ENCODE data around the gene LMO7.

The LMO7 gene

DNA sequence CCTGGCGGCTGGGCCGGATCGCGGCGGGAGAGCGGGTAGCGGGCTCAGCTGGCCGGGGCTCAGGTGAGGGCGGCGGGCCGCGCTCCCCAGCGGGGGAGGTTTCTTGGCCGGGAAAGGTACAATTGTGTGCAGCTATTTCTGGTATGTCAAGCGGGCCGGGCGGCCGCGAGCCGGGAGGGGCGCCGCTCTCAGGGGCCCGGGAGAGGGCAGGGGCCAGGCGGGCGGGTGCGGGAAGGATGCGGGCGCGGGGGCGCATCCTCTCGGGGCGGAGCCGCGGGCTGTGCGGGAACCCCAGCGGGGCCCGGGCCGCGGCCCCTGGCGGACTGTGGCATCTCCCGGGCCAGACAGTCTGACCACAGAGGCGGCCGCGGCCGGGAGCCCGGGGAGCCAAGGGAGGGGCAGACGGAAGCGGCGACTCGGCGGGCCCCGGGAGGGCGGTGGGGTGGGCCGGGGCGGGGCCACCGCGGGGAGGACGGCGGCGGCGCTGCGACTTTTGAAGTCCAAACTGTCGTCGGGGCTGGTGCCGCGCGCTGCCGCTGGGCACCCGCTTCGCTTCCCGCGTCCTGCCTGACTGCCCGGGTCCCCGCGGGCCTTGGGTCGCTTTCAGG, at the start of gene LMO7:
TSS of gene LMO7 (plus strand) at position 503 of the 608 bp plus-strand sequence. CDS start 328 bp downstream, outside the sequence.
- DNase-seq (ENCODE audit: low read depth) = no peak

- DNase-seq (ENCODE audit: low read depth) = no peak
Measured at GRCh38 chr13:75587679-75588078, 48.5 kb upstream of the LMO7 start.

DNA sequence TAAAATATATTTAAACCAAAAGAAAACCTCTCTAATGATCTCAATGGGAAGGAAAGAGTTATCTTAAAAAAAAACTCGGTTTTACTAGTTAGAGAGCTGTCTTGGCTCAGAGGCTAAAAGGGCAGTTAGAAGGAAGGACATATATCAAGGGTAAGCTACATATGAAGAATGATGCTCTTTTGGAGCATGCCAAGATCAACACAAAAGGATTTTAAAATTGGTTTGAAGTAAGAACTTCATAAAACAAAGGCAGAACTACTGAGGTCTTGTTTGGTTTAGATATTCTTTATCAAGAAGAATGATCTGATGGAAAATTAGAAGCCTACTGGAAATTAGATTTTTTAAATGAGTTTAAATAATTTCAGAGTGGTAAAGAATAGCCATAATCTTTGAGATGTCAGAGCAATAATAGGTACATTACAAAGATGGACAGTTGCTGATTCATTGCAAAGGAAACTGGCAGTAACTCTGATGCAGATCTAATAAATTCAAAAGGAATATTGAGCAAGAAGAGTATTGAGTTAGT, 39.4 kb upstream of the LMO7 start:
- no peak for DNase-seq (ENCODE audit: low read depth)

GRCh38 chr13:75600371-75600770, 35.8 kb upstream of the LMO7 start:
- DNase-seq (ENCODE audit: low read depth) = no peak

DNA sequence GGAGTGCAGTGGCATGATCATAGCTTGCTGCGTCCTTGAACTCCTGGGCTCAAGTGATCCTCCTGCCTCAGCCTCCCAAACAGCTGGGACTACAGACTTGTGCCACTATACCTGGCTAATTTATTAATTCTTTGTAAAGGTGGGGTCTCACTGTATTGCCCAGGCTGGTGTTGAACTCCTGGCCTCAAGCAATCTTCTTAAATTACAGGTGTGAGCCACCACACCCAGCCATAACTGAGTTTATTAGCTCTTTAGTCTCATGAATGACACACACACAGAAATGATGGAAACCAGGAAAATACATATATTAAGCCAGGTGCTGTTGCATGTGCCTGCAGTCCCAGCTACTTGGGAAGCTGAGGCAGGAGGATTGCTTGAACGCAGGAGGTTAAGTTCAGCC, 33.1 kb upstream of the LMO7 start:
- no peak for DNase-seq (ENCODE audit: low read depth)

DNA sequence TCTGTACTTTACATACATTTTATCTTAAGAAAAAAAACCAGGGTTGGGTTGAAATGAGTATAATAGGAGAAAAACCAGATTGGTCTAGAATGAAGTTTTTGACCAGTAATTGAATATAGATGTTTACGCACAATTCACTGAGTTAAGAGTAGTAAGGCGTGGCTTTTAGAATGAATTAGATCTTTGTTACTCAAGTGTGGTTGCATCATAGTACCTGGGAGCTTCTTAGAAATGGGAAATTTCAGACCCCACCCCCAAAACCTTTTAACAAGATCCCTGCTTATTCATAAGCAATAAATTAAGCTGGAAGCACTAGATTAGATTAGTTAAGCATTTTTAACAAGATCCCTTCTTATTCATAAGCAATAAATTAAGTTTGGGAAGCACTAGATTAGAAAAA, 28.7 kb upstream of the LMO7 start:
- no peak for DNase-seq (ENCODE audit: low read depth)

GRCh38 chr13:75610466-75610865, 25.7 kb upstream of the LMO7 start:
- DNase-seq (ENCODE audit: low read depth) = no peak

DNA sequence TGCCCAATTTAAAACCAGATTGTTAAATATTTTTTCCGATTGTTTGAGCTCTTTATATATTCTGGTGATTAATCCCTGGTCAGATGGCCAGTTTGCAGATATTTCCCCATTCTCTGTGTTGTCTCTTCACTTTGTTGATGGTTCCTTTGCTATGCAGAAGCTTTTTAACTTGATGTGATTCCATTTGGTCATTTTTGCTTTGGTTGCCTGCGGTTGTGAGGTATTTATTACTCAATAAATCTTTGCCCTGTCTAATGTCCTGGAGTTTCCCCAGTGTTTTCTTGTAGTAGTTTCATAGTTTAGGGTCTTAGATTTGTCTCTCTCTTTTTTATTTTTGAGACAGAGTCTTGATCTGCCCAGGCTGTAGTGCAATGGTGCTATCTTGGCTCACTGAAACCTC, 23.8 kb upstream of the LMO7 start:
- no peak for DNase-seq (ENCODE audit: low read depth)

DNA sequence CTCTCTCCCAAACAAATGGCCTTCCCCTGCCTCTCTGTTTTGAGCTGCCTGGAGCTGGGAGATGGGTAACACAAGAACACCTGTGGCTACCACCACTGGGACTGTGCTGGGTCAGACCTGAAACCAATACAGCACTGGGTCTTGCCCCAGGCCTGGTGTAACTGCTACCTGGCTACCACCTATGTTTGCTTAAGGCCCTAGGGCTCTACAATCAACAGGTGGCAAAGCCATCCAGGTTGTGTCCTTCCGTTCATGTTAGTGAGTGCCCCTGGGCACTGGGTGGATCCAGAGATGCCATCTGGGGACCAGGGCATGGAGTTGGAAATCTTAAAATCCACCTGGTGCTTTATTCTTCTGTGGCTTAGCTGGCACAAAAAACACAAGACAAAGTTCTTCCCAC, 18.9 kb upstream of the LMO7 start:
- DNase-seq (ENCODE audit: low read depth) = no peak

- no peak for DNase-seq (ENCODE audit: low read depth)
Measured at GRCh38 chr13:75618308-75618707, 17.8 kb upstream of the LMO7 start.

- no peak for DNase-seq (ENCODE audit: low read depth)
Measured at GRCh38 chr13:75620020-75620419, 16.1 kb upstream of the LMO7 start.

DNA sequence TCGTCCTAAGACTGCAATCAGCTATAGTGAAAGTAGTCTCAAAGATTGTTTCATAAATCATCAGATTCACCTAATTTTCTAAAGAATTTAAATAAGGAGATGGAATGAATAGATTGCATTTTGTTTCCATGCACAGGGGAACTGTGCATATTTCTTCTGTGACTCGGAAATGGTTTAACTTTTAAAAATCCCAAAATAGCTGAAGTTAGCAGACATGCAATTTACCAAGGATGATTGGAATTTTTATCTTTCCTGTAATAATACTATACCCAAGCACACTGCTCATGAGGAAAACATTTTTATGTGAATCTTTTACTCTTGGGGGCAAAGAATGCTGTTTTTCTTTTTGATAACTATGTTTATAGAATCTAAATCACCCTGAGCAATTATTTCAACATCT, 15.0 kb upstream of the LMO7 start:
- DNase-seq (ENCODE audit: low read depth) = no peak

DNA sequence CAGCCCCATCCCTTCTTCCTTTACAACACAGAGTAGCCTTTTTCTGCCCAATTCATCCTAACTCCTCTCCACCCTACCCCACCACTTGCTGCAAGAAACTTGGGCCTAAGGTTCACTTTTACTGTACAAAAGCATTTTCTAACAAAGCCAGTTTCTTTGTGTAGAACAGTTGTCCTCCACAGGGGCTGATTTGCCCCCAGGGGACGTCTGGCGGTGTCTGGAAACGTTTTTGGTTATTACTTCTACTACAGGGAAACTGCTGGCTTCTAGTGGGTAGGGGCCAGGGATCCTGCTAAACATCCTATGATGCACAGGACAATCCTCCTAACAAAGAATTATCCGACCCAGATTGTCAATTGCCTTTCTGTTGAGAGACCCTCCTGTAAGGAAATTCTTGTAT, 7.3 kb upstream of the LMO7 start:
- no peak for DNase-seq (ENCODE audit: low read depth)

GRCh38 chr13:75633285-75633684, 2.8 kb upstream of the LMO7 start:
- DNase-seq (ENCODE audit: low read depth) = no peak

DNA sequence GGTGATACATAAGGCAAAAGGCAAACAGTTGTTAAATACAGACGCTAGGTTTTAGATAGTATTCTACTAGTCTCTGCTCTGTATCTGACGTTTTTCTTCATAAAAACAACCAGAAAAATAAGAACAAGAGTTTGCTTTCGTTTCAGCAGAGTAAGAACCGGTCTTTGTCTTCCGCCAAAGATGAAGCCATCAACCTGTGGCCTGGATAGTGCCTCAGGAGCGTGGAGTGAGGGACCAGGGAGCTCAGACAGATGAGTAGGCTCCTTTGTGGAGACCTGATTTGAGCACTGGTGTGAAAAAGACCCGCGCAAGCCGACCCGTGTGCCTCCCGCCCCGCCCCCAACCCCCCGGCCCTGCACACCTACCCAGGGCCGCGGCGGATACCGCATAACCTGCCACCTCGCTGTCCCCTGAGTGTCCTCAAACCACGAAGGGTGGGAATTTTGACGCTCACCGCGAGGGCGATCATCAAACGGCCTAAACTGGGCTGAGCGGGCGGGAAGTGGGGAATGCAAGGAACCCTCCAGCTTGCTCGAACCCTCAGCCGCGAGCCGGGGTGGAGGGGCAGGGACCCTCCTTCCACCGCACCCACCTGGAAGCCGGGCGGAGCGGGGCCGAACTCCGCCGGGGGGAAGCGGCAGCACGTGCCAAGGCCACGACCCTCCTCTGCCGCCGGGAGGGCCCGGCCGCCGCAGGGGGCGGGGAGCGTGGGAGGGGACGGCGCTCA, 866 bp upstream of the LMO7 start:
- no peak for DNase-seq (ENCODE audit: low read depth)

GRCh38 chr13:75636436-75637180, 478 bp downstream of the LMO7 start:
- DNase-seq (ENCODE audit: low read depth) = no peak

GRCh38 chr13:75637181-75637750, 1.1 kb downstream of the LMO7 start:
- DNase-seq (ENCODE audit: low read depth) = no peak

DNA sequence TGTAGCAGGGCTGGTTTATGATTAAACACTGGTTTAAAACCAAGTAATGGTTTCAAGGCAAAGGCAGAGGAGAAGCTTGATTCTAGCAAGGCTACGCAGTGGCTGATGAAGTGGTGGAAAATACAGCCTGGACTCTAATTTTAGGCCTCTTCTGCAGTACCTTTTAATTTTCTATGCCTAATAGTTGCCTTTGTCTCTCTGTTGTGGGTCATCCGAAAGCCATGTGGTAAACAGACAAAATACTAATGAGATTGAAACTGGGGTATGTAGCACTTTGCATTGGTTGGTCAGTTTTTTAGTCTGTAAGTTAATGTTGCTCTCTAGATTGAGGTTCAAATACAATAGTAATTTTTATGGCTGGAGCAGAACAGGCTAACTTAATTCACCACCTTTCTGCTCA, 3.3 kb downstream of the LMO7 start:
- no peak for DNase-seq (ENCODE audit: low read depth)

DNA sequence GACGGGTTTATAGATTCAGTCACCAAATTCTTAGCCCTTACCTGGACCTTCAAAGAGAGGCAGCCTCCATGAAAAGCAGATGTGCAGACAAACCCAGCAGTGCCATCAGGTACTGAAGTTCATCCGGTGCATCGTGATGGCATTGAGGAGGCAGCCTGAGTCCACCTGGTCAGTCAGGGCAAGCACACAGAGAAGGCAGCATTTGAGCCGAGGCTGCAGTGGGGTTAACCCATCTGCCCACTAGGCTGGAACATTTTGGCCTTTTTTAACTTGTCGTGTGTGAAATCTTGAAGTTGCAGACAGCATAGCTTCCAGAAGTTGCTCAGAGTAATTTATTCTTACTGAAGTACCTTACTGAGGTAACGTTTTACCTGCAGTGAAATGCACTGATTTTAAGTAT, 4.9 kb downstream of the LMO7 start:
- no peak for DNase-seq (ENCODE audit: low read depth)

GRCh38 chr13:75643182-75643581, 7.1 kb downstream of the LMO7 start:
- DNase-seq (ENCODE audit: low read depth) = no peak

GRCh38 chr13:75643693-75644092, 7.6 kb downstream of the LMO7 start:
- DNase-seq (ENCODE audit: low read depth) = no peak

DNA sequence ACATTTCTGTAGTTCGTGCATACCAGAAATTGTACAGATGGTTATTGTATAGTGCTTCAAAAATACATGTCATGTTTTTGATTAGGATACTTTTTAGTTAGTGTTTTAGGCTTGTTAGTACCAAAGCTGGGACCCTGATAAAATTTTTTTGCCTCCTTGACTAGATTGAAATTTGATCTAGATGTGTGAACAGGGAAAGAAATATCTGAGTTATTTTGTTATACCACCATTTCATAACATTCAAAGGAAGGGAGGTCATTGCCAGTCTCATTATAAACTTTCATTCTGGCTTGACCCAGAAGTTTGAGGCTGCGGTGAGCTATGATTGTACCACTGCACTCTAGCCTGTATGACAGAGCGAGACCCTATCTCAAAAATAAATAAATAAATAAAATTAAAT, 9.0 kb downstream of the LMO7 start:
- no peak for DNase-seq (ENCODE audit: low read depth)

All from stimulated activated CD8-positive, alpha-beta memory T cell treated with anti-CD3 and anti-CD28 coated beads, Interleukin-7, amount 100 ng/mL, for 24 hours (primary cell).